Raji (cell line): Measurements from ENCODE around the gene TMEM176B.

Experiments used
- POLR2A ChIP-seq: IDR thresholded peaks from 2 replicates; pipeline ENCODE4 v1.6.1; 2011; ENCODE audit warnings: low read depth, low read length, control low read depth; ENCODE audit not compliant: insufficient read depth

Gene TMEM176B

DNA sequence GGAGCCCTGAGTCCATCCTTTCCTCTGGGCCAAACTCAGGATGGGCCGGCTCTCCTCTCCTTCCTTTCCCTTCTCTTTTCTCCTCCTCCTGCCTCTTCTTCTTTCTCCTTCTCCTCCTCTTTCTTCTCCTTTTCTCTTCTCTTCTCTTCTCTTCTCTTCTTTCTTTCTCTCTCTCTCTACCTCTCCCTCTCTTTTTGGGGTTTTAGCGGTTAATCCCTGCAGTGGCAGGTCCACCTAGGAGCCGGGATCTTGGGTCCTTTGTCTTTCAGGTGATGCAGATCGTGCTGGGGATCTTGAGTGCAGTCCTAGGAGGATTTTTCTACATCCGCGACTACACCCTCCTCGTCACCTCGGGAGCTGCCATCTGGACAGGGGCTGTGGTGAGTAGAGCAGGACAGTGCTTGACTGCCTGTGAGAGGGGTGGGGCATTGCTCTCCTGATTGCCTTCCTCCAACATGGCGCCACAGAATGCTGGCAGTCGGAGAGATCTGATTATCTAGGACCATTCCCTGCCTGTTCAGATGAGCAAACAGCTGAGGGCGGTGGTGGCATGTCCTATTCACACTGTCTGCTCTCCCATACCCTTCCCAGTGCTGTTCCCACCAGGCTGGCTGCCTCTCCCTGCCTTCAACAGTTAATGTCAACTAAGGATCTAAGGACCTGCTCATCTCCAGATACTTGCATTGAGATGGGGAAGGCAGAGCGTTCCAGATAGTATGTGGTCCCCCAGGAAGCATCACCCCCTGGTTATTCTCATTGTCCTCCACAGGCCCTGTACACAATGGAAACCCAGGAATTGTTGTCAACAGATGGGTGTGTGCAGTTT lies 2.0 kb upstream of the TMEM176B start:
- no peak for TF ChIP-seq POLR2A

DNA sequence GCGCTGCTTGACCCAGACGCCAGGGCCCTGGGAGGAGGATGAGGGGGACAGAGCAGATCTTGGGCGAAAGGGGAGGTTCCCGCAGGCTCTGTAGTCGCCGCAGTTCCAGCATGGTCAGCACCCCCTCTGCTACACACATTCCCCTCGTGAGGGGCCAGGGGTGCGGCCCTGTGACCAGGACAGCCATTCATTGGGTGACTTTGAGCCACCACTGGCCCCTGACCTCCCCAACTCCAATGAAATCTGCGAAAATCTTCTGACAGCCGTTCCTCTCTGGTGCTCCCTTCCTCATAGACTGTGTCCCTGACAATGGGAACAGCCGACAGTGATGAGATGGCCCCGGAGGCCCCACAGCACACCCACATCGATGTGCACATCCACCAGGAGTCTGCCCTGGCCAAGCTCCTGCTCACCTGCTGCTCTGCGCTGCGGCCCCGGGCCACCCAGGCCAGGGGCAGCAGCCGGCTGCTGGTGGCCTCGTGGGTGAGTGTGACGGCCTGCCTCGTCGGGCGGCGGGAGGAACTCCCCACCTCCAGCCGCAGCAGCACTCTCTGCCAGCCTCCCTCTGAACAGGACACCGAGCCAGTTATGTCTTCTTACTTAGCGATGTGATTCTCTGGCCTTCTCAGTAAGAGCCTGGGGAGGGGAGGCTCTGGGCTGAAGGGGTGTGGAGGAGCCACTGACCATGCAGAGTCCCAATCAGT lies 1.2 kb upstream of the TMEM176B start:
- no peak for TF ChIP-seq POLR2A

DNA sequence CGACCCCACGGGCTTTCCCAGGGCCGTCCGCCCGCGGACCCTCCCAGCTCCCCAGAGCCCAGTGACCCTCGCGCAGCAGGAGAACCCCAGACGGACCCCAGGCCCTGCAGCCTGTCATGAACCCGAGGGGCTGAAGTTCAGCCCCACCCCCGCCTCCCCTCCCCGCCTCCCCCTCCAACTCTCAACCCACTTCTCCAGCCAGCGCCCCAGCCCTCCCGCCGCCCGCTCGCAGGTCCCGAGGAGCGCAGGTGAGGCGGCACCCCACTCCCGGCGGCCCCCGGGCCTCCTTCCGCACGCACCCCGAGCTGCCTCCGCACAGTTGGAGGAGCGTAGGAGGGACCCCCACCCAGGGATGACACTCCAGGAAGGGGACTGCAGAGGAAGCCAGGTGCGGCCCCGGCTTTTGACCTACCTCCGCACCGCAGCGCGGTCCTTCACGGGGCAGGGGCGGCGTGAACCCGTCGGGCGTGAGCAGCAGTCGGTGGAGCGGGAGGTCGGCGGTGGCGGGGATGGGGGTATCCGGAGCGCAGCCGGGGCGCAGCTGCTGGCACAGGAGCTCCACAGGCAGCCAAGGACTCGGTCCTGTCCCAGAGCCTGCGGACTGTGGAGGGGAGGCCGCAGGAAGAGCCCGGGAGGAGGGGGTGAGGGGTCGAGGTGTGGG lies 547 bp upstream of the TMEM176B start, which contains the start of gene TMEM176A:
TMEM176A (plus strand) TSS at position 189 of the 661 bp plus-strand sequence. CDS start 782 bp downstream, outside the sequence.
- no peak for TF ChIP-seq POLR2A

- no peak for TF ChIP-seq POLR2A
Observed at GRCh38 chr7:150799156-150799555, 1.0 kb downstream of the TMEM176B start.

DNA sequence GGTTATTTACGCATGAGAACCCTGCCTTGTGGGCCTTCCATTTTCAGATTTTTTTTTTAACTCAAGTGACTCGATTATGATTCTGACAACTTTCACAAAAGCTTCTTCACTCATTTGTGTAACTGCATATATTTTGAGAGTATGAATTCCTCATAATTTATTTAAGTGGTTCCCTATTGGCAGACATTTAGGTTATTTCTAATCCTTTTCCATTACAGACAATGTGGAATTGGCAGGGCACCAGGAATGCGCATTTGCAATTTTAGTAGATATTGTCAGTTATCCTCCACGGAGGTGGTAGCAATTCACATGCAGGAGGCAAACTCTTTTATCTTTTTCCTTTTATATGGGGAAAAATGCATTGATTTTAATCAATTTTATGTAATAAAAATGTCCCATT lies 2.5 kb downstream of the TMEM176B start:
- no peak for TF ChIP-seq POLR2A

DNA sequence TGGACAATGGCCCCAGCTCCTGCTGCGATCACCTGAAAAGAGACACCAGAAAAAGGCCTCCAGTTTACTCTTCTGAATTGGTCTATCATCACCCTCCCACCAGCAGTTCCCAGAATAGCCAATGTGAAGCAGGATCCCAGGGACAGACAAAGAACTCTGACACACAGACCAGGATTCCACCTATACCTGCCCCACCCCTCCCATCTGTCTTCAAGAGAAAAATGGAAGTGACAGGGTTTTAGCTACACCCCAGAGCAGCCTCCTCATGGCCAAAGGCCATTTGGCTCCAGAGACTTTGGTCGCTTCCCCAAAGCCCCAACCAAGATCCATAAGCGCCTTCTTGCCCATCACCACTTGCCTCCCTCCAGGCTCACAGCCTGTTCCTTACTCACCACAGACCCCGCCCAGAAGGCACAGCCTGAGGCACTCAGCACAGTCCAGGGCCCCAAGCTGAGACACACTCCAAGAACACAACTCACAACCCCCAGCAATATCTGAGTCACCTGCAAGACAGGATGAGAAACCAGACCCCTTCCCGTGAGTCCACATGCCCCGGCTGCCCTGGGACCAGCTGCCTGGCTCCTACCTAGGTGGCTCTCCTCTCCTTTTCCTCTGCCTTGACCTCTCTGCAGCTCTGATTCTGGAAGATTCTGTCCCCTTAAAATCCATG lies 6.5 kb downstream of the TMEM176B start:
- TF ChIP-seq POLR2A: no peak

DNA sequence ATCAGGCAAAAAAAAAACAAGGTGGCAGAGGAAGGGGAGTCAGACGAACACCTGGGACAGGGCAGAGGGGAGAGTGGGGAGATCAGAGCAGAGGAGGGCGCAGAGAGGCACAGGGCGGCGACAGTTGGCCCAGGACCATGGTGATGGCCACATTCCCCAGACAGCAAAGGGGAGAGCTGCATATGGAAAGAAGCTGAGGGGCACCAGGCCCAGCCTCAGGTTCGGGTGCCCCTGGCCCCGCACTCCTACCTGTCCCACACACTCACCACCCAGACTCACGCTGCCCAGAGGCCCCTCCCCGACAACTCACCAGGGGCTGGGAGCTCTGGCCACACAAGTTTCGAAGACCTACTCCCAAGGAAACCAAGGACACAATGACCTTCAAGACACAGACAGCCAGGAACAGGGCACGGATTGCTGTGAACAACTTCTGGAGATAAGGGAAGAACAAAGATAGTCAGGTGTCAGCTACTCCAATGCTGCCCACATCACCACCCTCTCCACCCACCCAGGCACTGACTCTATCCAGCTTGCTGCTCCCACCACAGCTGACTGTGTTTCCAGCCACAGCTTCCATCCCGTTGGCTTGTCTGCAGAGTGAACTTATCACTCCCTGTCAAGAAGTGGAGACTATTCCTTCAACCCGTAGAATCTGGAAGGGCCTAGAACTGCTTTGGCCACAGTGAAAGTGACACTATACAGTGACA lies 8.3 kb downstream of the TMEM176B start:
- no peak for TF ChIP-seq POLR2A

- no peak for TF ChIP-seq POLR2A
Observed at GRCh38 chr7:150791304-150791703, 8.9 kb downstream of the TMEM176B start.

DNA sequence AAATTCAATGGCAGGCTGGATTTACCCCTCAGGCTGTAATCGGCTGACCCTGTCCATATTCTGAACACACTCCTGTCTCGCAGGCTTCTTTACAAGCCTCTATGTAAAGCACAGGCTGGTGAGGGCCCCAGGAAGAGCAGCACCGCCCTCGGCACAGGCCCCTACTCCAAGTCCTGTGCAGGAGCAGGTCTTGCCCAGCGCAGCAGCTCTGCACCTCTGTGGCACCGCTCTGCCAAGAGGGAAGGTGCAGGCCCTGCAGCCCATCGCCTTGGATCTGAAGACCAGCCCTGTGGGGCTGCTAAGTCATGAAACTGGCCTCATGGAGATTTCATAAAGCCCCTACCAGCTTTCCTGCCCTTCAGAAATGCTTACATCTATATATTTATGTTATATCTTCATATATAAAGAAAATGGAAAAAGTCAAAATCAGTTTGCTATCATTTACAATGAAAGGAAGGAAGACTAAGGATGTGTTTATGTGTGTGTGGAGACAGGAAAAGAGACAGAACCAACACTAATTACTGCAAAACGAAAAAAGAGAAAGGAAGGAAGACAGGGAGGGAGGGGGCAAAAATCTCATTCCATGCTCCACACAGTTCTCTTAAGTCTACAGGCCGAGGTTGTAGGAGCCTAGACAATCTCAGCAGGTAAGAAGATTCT lies 9.6 kb downstream of the TMEM176B start:
- no peak for TF ChIP-seq POLR2A

GRCh38 chr7:150788474-150789269 lies 11.5 kb downstream of the TMEM176B start:
- TF ChIP-seq POLR2A: no peak

GRCh38 chr7:150787321-150788281 lies 12.6 kb downstream of the TMEM176B start:
- no peak for TF ChIP-seq POLR2A

DNA sequence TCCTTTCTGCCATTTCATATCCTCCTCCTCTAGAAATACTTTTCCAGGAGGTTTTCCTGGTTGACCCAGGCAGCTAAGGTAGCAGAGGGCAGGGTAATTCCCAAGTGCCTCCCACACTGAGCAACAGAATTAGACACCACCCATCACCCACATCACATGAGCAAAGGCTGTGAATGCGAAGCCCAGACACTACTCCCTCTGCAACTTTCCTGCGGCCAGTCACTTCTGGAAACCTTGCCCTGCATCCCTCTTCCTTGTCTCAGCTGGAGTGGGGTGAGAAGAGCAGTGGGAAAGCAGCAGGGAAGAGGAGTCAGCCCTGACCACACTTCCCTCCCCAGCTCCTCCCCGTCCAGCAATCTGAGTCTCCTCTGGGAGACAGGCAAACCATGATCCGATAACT lies 15.2 kb downstream of the TMEM176B start:
- TF ChIP-seq POLR2A: no peak

- no peak for TF ChIP-seq POLR2A
Observed at GRCh38 chr7:150784120-150784736, 15.9 kb downstream of the TMEM176B start.
